Glomerular visceral epithelial cell (primary cell): ENCODE measurements around the gene NOTUM.

ENCODE experiments used
- DNase-seq: peaks from one replicate; pipeline ENCODE4 v3.0.0-alpha.2; 2016; ENCODE audit errors: extremely low spot score

Gene NOTUM

DNA sequence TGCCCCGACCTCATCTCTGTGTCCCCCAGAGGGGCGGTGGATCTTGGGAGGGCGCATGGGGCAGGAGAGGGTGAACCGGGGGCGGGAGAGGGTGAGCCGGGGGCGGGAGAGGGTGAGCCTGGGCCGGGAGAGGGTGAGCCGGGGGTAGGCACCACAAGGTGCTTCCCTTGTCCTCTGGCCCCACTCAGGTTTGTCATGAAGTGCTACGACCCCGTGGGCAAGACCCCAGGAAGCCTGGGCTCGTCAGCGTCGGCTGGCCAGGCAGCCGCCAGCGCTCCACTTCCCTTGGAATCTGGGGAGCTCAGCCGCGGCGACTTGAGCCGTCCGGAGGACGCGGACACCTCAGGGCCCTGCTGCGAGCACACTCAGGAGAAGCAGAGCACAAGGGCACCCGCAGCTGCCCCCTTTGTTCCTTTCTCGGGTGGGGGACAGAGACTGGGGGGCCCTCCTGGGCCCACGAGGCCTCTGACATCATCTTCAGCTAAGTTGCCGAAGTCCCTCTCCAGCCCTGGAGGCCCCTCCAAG is 35.3 kb upstream of the NOTUM start:
- no peak for DNase-seq

- no peak for DNase-seq
Measured at GRCh38 chr17:81995463-81996231, 34.7 kb upstream of the NOTUM start.

DNA sequence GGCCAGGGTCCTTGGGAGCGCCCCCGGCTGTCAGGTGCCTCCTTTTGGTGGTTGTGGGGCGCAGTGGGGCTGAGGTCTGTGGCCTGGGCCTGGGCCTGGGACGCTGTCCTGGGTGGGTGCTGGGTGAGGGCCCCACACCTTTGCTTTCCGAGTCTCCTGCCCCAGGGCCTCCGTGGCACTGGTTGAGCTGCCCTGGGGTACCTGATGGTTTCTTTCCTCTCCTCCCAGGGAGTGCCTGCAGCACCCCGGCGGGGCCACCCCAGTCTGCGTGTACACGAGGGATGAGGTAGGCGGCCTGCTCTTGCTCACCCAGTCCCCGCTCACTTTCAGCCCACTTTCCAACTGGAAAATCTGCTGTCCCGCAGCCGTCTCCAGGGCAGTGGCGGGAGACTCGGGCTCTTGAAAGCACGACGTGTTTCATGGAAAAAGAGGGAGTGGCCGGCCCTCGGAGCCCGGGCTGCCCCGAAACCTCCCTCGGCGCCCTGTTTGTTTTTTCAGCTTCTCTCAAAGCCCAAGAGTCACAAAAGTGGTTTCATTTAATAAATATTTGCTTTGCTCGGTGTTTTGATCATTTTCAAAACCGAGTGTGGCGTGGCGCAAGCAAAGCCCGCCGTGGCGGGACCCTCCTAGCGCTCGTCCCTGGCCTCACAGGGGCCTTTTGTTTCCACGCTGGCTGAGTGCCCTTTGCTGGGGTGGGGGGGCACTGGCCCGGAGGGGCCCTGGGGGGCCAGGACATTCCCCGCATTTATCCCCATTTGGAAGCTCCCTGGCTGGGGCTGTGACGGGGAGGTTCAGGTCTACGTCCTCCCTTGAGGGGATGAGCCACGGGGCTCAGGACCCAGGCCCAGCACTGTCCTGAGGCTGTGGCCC is 33.8 kb upstream of the NOTUM start:
- no peak for DNase-seq

DNA sequence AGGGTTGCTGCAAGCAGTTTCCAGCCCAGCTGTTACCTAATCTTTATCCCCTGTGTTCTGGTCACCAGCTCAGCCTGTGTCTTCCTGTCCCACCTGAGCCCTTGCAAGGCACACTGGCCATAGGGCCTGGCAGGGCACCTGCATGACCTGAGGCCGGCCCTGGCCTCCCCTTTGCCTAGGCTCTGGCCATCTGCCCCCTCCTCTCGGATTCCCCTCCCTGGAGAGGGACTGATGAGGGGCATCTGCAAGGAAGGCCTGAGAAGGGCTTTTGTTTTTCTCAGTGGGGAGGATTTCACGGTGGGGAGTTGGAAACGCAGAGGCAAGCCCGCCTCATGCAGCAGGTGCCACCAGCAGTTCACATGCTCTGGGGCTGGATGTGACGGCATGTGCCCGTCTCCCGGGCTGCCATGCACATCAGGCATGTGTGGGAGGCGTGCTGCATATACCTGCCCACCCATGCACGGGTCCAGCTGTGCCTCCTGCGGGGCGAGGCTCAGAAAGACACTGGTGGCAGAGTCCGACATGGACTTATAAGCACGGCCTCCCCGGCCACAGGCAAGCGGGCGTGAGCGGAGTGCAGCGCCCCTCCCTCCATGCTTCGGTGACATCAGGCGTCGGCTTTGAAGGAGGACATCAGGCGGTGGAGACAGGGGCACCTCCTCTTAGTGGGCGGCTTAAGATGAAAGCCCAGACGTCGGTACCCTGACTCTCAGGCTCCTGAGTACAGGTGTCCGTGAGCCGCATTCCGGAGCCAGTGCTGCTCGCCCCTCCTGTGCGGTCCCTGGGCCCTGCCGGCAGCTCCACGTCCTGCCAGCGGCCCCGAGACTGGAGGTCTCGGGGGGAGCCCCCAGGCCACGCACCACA is 33.0 kb upstream of the NOTUM start:
- DNase-seq, result no peak

DNA sequence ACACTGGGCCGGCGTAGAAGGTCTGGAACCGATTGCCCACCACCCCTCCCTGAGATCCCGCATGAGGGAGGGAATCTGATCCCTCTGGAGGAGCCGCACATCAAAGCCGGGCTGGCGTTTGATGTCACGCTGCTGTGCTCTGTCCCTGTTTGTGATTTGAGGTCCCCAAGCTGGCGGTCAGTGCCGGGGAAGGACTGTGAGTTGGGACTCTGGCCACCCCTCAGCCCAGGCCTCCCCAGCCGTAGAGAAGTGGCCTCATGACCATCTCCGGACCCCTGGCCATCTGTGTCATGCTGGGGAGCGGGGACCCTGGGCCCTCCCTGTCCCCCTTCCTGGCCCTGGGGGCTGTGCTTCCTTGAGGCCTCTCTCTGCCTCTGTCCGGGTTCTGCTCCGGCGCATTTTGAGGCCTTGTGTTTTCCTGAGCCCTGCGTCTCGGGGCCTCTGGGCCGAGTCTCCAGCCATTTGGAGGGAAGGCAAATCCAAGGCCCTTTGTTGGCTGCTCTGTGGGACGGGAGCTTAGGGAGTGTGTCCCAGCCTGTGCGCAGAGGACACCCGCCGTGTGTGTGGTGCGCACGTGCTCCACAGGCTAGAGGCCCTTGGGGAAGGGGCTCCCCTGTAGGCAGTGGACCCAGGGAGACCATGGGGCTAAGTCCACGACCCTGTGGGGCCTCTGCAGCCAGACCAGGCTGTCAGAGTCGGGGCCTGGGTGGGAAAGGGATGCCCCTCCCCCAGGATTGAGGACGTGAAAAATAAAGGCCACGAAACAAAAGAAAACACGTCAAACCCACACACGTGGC is 31.5 kb upstream of the NOTUM start:
- no peak for DNase-seq

DNA sequence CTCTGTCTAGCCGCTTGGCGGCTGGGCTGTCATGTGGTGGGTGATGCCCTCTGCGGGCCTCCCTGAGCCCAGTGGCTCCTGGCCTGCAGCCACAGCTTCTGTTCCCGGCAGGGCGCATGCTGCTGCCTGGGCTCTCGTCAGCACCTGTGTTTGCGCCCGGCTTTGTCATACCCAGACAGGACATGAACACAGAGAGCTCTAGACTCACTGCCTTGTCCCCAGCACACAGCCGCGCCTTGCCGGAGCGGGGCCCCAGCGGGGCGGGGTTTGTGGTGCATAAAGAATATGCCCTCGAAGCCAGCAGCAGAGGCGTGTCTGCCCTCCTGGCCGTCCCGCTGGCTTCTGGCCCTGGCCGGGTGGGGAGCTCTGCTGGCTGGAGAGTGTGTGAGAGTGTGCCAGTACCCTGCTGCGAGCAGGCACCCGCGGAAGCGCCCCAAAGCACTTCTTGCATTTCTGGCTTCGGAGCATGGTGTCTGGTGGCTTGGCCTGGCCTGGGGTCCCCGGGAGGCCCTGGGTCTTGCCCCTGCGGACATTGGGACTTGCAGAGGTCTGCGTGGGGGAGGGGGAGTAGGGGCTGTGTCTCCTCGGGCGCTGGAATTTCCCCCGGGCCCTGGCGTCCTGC is 30.8 kb upstream of the NOTUM start:
- DNase-seq, result peak; percentile 90

DNA sequence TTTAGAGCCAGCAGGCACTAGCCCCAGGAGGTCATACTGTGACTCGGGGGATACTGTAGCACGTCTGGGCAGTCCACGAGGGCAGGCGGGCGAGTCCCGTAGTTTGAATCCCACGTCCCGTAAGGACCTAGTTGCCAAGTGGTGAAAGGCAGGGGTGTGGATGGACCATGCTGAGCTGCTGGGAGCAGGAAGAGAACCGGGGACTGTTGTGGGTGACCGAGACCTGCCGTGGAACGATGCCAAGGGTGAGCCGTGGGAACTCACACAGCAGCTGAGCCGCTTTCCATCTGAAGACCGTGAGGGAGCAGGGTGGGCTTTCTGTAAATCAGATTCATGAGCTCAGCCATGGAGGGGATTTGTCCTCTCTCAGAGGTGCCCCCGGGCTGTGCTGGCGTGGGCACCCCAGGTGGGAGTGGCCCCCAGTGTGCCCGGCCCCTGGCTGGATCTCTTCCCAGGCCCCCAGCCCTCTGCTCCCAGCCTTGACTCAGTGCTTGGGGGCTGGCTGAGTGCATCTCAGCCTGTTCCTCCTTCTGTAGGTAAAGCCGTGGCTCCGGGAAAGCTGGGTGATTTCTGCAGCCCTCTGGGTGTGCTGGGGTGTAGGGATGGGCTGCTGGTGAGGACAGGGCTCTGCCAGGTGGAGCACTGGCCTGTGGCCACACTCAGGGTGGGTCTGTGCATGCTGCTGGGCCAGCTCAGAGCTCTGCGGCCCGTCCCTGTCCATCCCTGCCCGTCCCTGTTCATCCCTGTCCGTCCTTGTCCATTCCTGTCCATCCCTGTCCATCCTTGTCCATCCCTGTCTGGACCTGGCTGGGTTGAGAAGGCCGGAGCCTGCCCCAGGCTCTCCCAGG is 30.1 kb upstream of the NOTUM start:
- DNase-seq, result no peak

DNA sequence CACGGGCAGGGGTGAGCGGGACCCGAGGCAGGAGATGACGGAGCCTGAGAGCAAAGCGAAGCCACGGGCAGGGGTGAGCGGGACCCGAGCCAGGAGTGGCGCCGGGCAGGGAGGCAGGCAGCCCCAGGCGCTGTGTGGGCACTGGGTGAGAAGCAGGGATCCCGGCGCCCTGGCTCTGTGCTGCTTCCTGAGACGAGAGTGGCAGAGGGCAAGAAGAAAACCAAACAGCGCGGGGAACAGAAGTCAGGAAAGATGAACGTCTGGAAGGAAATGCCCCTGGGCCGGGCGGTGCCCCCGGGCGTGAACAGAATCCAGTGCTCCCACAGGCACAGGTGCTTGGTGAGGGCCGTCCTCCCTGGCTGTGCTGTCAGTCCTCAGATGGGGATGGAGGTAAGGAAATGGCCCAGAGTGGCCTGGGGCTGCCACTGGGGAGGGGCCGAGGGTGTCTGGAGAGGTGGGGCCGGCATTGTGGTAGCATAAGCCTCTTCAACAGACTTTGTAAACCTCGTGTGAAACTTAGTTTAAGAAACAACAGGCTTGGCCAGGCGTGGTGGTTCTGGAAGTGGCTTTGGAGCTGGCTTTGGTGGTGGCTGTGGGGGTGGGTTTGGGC is 26.3 kb upstream of the NOTUM start:
- no peak for DNase-seq

GRCh38 chr17:81986606-81987005 is 25.6 kb upstream of the NOTUM start:
- DNase-seq, result no peak

- no peak for DNase-seq
Measured at GRCh38 chr17:81984773-81985410, 23.9 kb upstream of the NOTUM start.

GRCh38 chr17:81983639-81984373 is 22.8 kb upstream of the NOTUM start:
- DNase-seq, result no peak

DNA sequence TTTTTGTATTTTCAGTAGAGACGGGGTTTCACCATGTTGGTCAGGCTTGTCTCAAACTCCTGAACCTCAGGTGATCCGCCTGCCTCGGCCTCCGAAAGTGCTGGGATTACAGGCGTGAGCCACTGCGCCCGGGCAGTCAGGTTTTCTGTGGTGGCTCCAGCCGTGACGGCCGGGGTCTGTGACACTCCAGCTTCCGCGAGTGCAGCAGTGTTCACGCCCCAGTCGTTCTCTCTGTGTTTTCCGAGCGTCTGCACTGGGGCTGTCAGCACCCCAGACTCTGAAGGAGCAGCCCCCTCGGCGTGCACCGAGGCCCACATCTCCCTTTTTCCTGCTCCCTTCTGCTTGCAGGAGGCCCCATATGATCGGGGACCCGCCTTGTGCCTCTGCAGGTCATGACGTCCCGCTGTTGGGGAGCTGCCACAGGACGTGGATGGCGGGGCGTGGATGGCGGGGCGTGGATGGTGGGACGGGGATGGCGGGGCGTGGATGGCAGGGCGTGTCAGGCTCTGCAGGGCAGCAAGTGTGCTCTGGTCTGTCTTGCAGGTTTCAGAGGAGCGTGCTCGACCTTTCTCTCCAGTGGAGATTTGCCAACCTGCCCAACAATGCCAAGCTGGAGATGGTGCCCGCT is 22.1 kb upstream of the NOTUM start:
- DNase-seq, result no peak

- peak; percentile 81 for DNase-seq
Measured at GRCh38 chr17:81981511-81981910, 20.5 kb upstream of the NOTUM start.

- peak; percentile 57 for DNase-seq
Measured at GRCh38 chr17:81980707-81981343, 19.8 kb upstream of the NOTUM start.

DNA sequence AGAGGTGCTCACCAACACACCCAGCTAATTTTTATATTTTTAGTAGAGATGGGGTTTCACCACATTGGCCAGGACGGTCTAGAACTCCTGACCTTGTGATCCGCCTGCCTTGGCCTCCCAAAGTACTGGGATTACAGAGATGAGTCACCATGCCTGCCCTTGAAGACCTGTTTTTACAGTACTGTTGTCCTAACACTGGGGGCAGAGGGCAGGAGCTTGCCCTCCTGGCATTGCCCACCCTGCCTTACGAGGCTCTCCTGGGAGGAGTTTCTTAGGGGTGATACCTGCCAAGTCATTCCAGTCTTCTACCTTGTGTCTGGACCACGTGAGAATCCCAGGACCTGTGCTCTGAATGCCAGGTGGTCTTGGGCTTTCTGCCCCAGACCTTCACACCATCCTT is 19.1 kb upstream of the NOTUM start:
- no peak for DNase-seq

GRCh38 chr17:81978524-81979298 is 17.7 kb upstream of the NOTUM start:
- DNase-seq, result no peak
